ENCODE data around the gene RASGRP1.
A peak's percentile ranks its signal among the peaks of the same experiment; 100 is the strongest.

RASGRP1 gene

GRCh38 chr15:38453971-38454695 is 110.5 kb downstream of the RASGRP1 start, which contains the start of gene FAM98B:
TSS of gene FAM98B (plus strand) at chr15:38454127. CDS start at chr15:38454162, 35 bp downstream.
- H3K4me3 ChIP-seq (ENCODE audit: low read depth, low read length) = peak within 1 kb of the TSS; percentile 94
- DNase-seq (ENCODE audit: low read depth) = peak; percentile 74
- no peak for TF ChIP-seq CTCF (IDR thresholded peaks at IDR 0.05; ENCODE audit: control insufficient read depth, extremely low read depth, insufficient read depth)

- H3K4me3 ChIP-seq (ENCODE audit: low read depth, low read length) = no peak overlapping the region
- DNase-seq (ENCODE audit: low read depth) = no peak
- no peak for TF ChIP-seq CTCF (IDR thresholded peaks at IDR 0.05; ENCODE audit: control insufficient read depth, extremely low read depth, insufficient read depth)
These were observed 123.5 kb downstream of the RASGRP1 start for GRCh38 chr15:38441130-38441519.

- DNase-seq (ENCODE audit: low read depth) = peak; percentile 87
- TF ChIP-seq CTCF (IDR thresholded peaks at IDR 0.05; ENCODE audit: control insufficient read depth, extremely low read depth, insufficient read depth) = peak; percentile 99
- 0 out of 2 replicates have a peak overlapping the region, but pooled peaks have one; percentile 12 for H3K4me3 ChIP-seq (ENCODE audit: low read depth, low read length)
These were observed 124.1 kb downstream of the RASGRP1 start for GRCh38 chr15:38440353-38441129.
